Renal pelvis (tissue), 4 donors: Measurements from ENCODE around the gene ENPP1. TPM values are rescaled to one million over a fixed set of nuclear protein-coding genes. Genes with fewer than 3 reads are reported as not detected.
"Not testable (repeated sequence)": the region's sequence is repeated elsewhere in the genome, so short reads cannot be mapped to it uniquely, and the experiment has no call there.

Experiments
- DNase-seq: peaks from one replicate; pipeline ENCODE4 v3.0.0-alpha.2; 2013
- polyA plus RNA-seq, 3 donors: library from polyadenylated mRNA; unstranded; fragments of 120-200 nt; gene quantifications; one replicate each; pipeline ENCODE4 v1.2.1, GENCODE V29; 2013; ENCODE audit not compliant: insufficient read length in 3 of 3

The ENPP1 gene
- polyA plus RNA-seq, 3 donors: 16.9 to 26.1 (median 21.5) TPM

- no peak for DNase-seq
These were observed 61.0 kb downstream of the ENPP1 start for GRCh38 chr6:131868836-131869235.

GRCh38 chr6:131875647-131876046, 67.8 kb downstream of the ENPP1 start:
- no peak for DNase-seq

- DNase-seq: no peak
These were observed 68.7 kb downstream of the ENPP1 start for GRCh38 chr6:131876545-131876944.

GRCh38 chr6:131877999-131878789, 70.4 kb downstream of the ENPP1 start:
- DNase-seq: no peak

GRCh38 chr6:131883016-131883415, 75.2 kb downstream of the ENPP1 start:
- no peak for DNase-seq

GRCh38 chr6:131885237-131885636, 77.4 kb downstream of the ENPP1 start:
- DNase-seq: no peak

GRCh38 chr6:131886517-131886916, 78.7 kb downstream of the ENPP1 start:
- DNase-seq: no peak

- DNase-seq: peak; percentile 41
These were observed 82.3 kb downstream of the ENPP1 start for GRCh38 chr6:131890091-131890490.

GRCh38 chr6:131893198-131893597, 85.4 kb downstream of the ENPP1 start:
- no peak for DNase-seq

GRCh38 chr6:131894493-131895424, 86.9 kb downstream of the ENPP1 start:
- no peak for DNase-seq

GRCh38 chr6:131897050-131897435, 89.2 kb downstream of the ENPP1 start:
- no peak for DNase-seq

GRCh38 chr6:131897621-131898020, 89.8 kb downstream of the ENPP1 start:
- DNase-seq: no peak

GRCh38 chr6:131898718-131899117, 90.9 kb downstream of the ENPP1 start:
- DNase-seq: no peak

- no peak for DNase-seq
These were observed 92.4 kb downstream of the ENPP1 start for GRCh38 chr6:131900231-131900630.

- not testable (repeated sequence) for DNase-seq
These were observed 93.6 kb downstream of the ENPP1 start for GRCh38 chr6:131901326-131901873.

GRCh38 chr6:131903734-131904133, 95.9 kb downstream of the ENPP1 start:
- DNase-seq: not testable (repeated sequence)

GRCh38 chr6:131908787-131909186, 101.0 kb downstream of the ENPP1 start:
- DNase-seq: not testable (repeated sequence)

GRCh38 chr6:131909408-131910218, 101.8 kb downstream of the ENPP1 start:
- peak; percentile 69 for DNase-seq

GRCh38 chr6:131910219-131910589, 102.4 kb downstream of the ENPP1 start:
- no peak for DNase-seq

GRCh38 chr6:131910956-131911355, 103.1 kb downstream of the ENPP1 start:
- no peak for DNase-seq

- no peak for DNase-seq
These were observed 104.1 kb downstream of the ENPP1 start for GRCh38 chr6:131911951-131912350.

GRCh38 chr6:131914234-131914633, 106.4 kb downstream of the ENPP1 start:
- DNase-seq: no peak
